A549 (cell line): Measurements from ENCODE around the gene SLCO6A1. TPM values are rescaled to one million over a fixed set of nuclear protein-coding genes. Genes with fewer than 3 reads are reported as not detected.
A peak's percentile ranks its signal among the peaks of the same experiment; 100 is the strongest.

Experiments used
- ATAC-seq, 2 experiments: fragments of 200-7000 bp in 1 of 2; fragments of >200 bp in 1 of 2; cut with Nextera tagmentation in 1 of 2; cut with Tn5 transposase in 1 of 2; 3 replicates each; pipeline versions ENCODE4 v1.8.0 to v1.9.1; 2018 to 2020; ENCODE audit warnings: mild to moderate bottlenecking in 1 of 2, moderate library complexity in 1 of 2
- CTCF ChIA-PET: fragments of 300-600 bp; sonication (Branson Sonifier 250); formaldehyde crosslinking; extraction: SDS; loops from one replicate; lab custom pipeline; 2021; ENCODE audit warnings: antibody characterized with exemption, inconsistent platforms; lab: Yijun Ruan, JAX
- POLR2A ChIA-PET: fragments of 350-600 bp; formaldehyde crosslinking; extraction: SDS; loops from one replicate; lab custom pipeline; 2021; ENCODE audit warnings: antibody characterized with exemption, inconsistent platforms; lab: Yijun Ruan, JAX
- DNase-seq, 2 experiments: peaks; one replicate each; pipeline versions ENCODE4 v3.0.0 to v3.0.0-alpha.2; 2011 to 2016; ENCODE audit warnings: low read depth in 1 of 2, low spot score in 1 of 2
- FAIRE-seq: peaks from 2 replicates; lab custom pipeline; 2011; peaks lifted over from hg19 to GRCh38; lab: Jason Lieb, UNC
- H3K27ac ChIP-seq, 2 experiments: fragments of >200 bp; sonication (Bioruptor Twin); formaldehyde crosslinking; 3 replicates each; pipeline ENCODE4 v1.5.1; 2016 to 2017
- H3K4me1 ChIP-seq: fragments of >200 bp; sonication (Bioruptor Twin); formaldehyde crosslinking; 3 replicates; pipeline ENCODE4 v1.6.1; 2016
- H3K4me2 ChIP-seq: fragments of >200 bp; sonication (Bioruptor Twin); formaldehyde crosslinking; 3 replicates; pipeline ENCODE4 v1.6.1; 2016
- H3K4me3 ChIP-seq: fragments of >200 bp; sonication (Bioruptor Twin); formaldehyde crosslinking; 3 replicates; pipeline ENCODE4 v1.5.1; 2016
- H3K9me3 ChIP-seq: fragments of >200 bp; sonication (Bioruptor Twin); formaldehyde crosslinking; 3 replicates; pipeline ENCODE4 v1.6.1; 2016
- ATOH8 ChIP-seq: fragments of 250-450 bp; sonication (Bioruptor Pico); IDR thresholded peaks from 2 replicates; pipeline ENCODE4 v1.5.0; 2020; ENCODE audit warnings: low read depth, mild to moderate bottlenecking, moderate library complexity
- CBX2 ChIP-seq: fragments of 200-600 bp; sonication (generic); IDR thresholded peaks from 2 replicates; pipeline ENCODE4 v1.6.1; 2016; ENCODE audit warnings: low read depth, mild to moderate bottlenecking, borderline replicate concordance
- CBX8 ChIP-seq: fragments of 200-600 bp; sonication (generic); IDR thresholded peaks from 2 replicates; pipeline ENCODE4 v1.6.1; 2016
- CHD2 ChIP-seq: fragments of 150-350 bp; IDR thresholded peaks from 2 replicates; pipeline ENCODE4 v1.6.1; 2014; ENCODE audit warnings: low read length; ENCODE audit not compliant: partially characterized antibody
- CTCF ChIP-seq: fragments of >200 bp; sonication (Bioruptor Twin); formaldehyde crosslinking; IDR thresholded peaks from 3 replicates; pipeline ENCODE4 v1.5.1; 2016
- E2F6 ChIP-seq: IDR thresholded peaks from 2 replicates; pipeline ENCODE4 v1.6.1; 2012; ENCODE audit warnings: low read depth, borderline replicate concordance
- EHF ChIP-seq: fragments of 250-450 bp; sonication (Bioruptor Pico); IDR thresholded peaks from 2 replicates; pipeline ENCODE4 v1.5.0; 2020; ENCODE audit warnings: mild to moderate bottlenecking
- ESRRA ChIP-seq: fragments of 150-350 bp; IDR thresholded peaks from 2 replicates; pipeline ENCODE4 v1.6.1; 2014; ENCODE audit warnings: mild to moderate bottlenecking, low read length, borderline replicate concordance
- FOSB ChIP-seq: fragments of 250-450 bp; sonication (Bioruptor Pico); IDR thresholded peaks from 2 replicates; pipeline ENCODE4 v1.5.0; 2020; ENCODE audit warnings: mild to moderate bottlenecking, moderate library complexity
- HDAC2 ChIP-seq: fragments of 200-600 bp; sonication (generic); IDR thresholded peaks from 2 replicates; pipeline ENCODE4 v1.6.1; 2016
- HES2 ChIP-seq: fragments of >200 bp; sonication (Bioruptor Twin); formaldehyde crosslinking; IDR thresholded peaks from 2 replicates; pipeline ENCODE4 v1.6.1; 2016
- HMGXB4 ChIP-seq: fragments of 250-450 bp; sonication (Bioruptor Pico); IDR thresholded peaks from 2 replicates; pipeline ENCODE4 v1.5.0; 2021; ENCODE audit warnings: mild to moderate bottlenecking, moderate library complexity, borderline replicate concordance
- HOXB5 ChIP-seq: fragments of 250-450 bp; sonication (Bioruptor Pico); IDR thresholded peaks from 2 replicates; pipeline ENCODE4 v1.5.0; 2020; ENCODE audit warnings: mild to moderate bottlenecking, moderate library complexity
- MAFK ChIP-seq: fragments of 450-650 bp; IDR thresholded peaks from 2 replicates; pipeline ENCODE4 v1.6.1; 2014; ENCODE audit not compliant: partially characterized antibody
- PBX3 ChIP-seq: IDR thresholded peaks from 2 replicates; pipeline ENCODE4 v1.6.1; 2012
- POLR2A ChIP-seq: IDR thresholded peaks from 2 replicates; pipeline ENCODE4 v1.6.1; 2012; ENCODE audit warnings: mild to moderate bottlenecking, low read length
- POLR2AphosphoS2 ChIP-seq: conservative IDR thresholded peaks from 2 replicates; pipeline ENCODE4 v1.6.1; 2012; ENCODE audit warnings: low read length, improper control_type of control experiment, inconsistent platforms
- RCOR1 ChIP-seq: fragments of 150-350 bp; IDR thresholded peaks from 2 replicates; pipeline ENCODE4 v1.6.1; 2014; ENCODE audit warnings: antibody characterized with exemption, low read length, low read depth
- RFX5 ChIP-seq: fragments of 450-650 bp; IDR thresholded peaks from 2 replicates; pipeline ENCODE4 v1.7.1; 2014; ENCODE audit warnings: antibody characterized with exemption, mild to moderate bottlenecking, moderate library complexity
- SMC3 ChIP-seq: fragments of >200 bp; sonication (Bioruptor Twin); formaldehyde crosslinking; IDR thresholded peaks from 3 replicates; pipeline ENCODE4 v1.6.1; 2018; ENCODE audit warnings: inconsistent platforms
- TP53 ChIP-seq: fragments of 250-450 bp; sonication (Bioruptor Pico); IDR thresholded peaks from 2 replicates; pipeline ENCODE4 v1.5.0; 2021; ENCODE audit warnings: mild to moderate bottlenecking, moderate library complexity
- ZC3H11A ChIP-seq: fragments of 450-650 bp; IDR thresholded peaks from 2 replicates; pipeline ENCODE4 v1.6.1; 2014; ENCODE audit warnings: antibody characterized with exemption, mild to moderate bottlenecking
- ZFP36 ChIP-seq: fragments of 450-650 bp; IDR thresholded peaks from 2 replicates; pipeline ENCODE4 v1.6.1; 2014; ENCODE audit warnings: borderline replicate concordance; ENCODE audit not compliant: partially characterized antibody
- WGBS: methylation state at CpG from one replicate; pipeline ENCODE4 v1.1.6; 2017; ENCODE audit errors: missing lambda C conversion rate; 5-methylcytosine and 5-hydroxymethylcytosine counted together
- polyA plus RNA-seq, 4 experiments: library from polyadenylated mRNA; depleted of rRNA in 3 of 4; stranded (reverse); fragments of >200 nt; fragmentation: RNase III in 1 of 4; extraction: RNeasy Plus Mini Kit Qiagen cat#74134 plus additional on column Dnase treatment in 1 of 4; gene quantifications; 2 replicates in 3 of 4; 3 replicates in 1 of 4; pipeline ENCODE4 v1.2.3, GENCODE V29; 2011 to 2017

SLCO6A1 gene
- polyA plus RNA-seq, 2 of the 4 experiments (the other 2 are of a cell fraction): not detected

GRCh38 chr5:102375272-102375671 is 123.5 kb downstream of the SLCO6A1 start (continued):
- TF ChIP-seq CTCF: no peak
- TF ChIP-seq, all 56 proteins: peak for 0

- no peak for FAIRE-seq
- ChIA-PET POLR2A (no interaction called here), CTCF (no interaction called here)
- Histone ChIP-seq H3K27ac (no peak overlapping the region), H3K4me3 (no peak overlapping the region), H3K4me2 (no peak overlapping the region), H3K4me1 (no peaks in the 10 kb centered on the region), H3K9me3 (no peaks in the 10 kb centered on the region)
- no peak for DNase-seq
- ATAC-seq: no peak
- TF ChIP-seq RCOR1 (no peak), HOXB5 (no peak), MAFK (peak; percentile 72), ZC3H11A (no peak), HES2 (no peak), RFX5 (no peak), CTCF (no peak)
Measured at GRCh38 chr5:102368392-102368791, 130.4 kb downstream of the SLCO6A1 start.

GRCh38 chr5:102341681-102342288 is 157.0 kb downstream of the SLCO6A1 start:
- ChIA-PET POLR2A (no interaction called here), CTCF (no interaction called here)
- TF ChIP-seq PBX3 (no peak), ZFP36 (no peak), HMGXB4 (CRISPR knock-in tag) (no peak), CTCF (no peak), SMC3 (no peak), ESRRA (no peak), POLR2AphosphoS2 (no peak), HDAC2 (no peak), CHD2 (no peak), ATOH8 (CRISPR knock-in tag) (no peak), TP53 (CRISPR knock-in tag) (no peak), POLR2A (no peak), E2F6 (no peak), CBX8 (no peak), EHF (no peak), FOSB (CRISPR knock-in tag) (no peak), CBX2 (no peak)
- WGBS: 13% methylated on average over 2 of the region's 2 CpGs
- no peak overlapping the region for H3K4me3 ChIP-seq
- H3K27ac ChIP-seq: no peak overlapping the region
- DNase-seq (no peak), ATAC-seq (no peak), FAIRE-seq (no peak)
- H3K4me1 ChIP-seq: no peaks in the 10 kb centered on the region
- H3K4me2 ChIP-seq: no peak overlapping the region
- no peaks in the 10 kb centered on the region for H3K9me3 ChIP-seq
